Hypothalamus (tissue), 51 donors: ENCODE results near the gene PRMT2.
A peak's percentile ranks its signal among the peaks of the same experiment; 100 is the strongest.
"Not testable (repeated sequence)": the region's sequence is repeated elsewhere in the genome, so short reads cannot be mapped to it uniquely, and the experiment has no call there.

Experiments used
- DNase-seq, 51 donors: peaks; one replicate each; lab custom pipeline; 2025; lab: John Stamatoyannopoulos, UW

PRMT2 gene

DNA sequence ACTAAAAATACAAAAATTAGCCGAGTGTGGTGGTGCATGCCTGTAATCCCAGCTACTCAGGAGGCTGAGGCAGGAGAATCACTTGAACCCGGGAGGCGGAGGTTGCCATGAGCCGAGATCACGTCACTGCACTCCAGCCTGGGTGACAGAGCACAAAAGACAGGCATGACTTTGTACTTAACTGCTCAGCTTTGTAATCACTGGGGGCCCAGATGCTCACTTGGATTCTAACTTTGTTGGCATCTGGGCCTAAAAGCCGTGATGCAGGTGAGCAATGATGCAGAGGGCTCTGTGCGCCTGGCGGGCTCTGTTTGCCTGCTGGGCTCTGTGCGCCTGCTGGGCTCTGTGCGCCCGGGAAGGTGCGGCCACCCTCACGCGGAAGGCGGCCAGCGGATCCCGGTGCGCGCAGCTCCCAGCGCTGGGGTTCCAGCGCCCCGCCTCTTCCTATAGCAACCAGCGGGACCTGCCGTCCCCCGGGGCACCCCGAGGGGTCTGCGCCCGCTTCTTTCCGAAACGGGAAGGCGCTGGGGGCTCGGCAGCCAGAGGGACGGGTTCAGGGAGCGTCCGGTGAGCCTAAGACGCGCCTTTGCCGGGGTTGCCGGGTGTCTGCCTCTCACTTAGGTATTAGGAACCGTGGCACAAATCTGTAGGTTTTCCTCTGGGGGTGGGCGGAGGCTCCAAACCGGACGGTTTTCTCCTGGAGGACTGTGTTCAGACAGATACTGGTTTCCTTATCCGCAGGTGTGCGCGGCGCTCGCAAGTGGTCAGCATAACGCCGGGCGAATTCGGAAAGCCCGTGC, 31.7 kb downstream of the PRMT2 start:
- no peak for DNase-seq

DNA sequence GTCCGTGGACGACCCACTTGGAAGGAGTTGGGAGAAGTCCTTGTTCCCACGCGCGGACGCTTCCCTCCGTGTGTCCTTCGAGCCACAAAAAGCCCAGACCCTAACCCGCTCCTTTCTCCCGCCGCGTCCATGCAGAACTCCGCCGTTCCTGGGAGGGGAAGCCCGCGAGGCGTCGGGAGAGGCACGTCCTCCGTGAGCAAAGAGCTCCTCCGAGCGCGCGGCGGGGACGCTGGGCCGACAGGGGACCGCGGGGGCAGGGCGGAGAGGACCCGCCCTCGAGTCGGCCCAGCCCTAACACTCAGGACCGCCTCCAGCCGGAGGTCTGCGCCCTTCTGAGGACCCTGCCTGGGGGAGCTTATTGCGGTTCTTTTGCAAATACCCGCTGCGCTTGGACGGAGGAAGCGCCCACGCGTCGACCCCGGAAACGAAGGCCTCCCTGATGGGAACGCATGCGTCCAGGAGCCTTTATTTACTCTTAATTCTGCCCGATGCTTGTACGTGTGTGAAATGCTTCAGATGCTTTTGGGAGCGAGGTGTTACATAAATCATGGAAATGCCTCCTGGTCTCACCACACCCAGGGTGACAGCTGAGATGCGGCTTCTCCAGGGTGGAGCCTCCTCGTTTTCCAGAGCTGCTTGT, 32.4 kb downstream of the PRMT2 start:
- peak in 3 of 51 donors; percentile 11 to 19 (median 17) for DNase-seq

DNA sequence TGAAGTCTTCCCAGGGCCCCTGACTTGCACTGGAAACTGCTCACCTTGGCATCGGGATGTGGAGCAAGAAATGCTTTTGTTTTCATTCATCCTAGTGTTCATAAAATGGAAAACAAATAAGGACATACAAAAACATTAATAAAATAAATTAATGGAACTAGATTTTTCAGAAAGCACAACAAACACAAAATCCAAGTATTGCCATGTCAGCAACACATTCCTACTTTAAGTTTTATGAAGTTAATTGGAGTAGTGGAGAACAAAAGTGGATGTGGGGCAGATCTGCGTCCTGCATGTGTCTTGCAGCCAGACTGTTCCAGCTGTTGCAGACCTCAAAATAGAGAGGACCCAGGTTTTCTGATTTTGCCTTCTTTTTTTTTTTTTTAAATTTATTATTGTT, 32.9 kb downstream of the PRMT2 start:
- no peak for DNase-seq

GRCh38 chr21:46668904-46669303, 33.4 kb downstream of the PRMT2 start:
- not testable (repeated sequence) for DNase-seq

DNA sequence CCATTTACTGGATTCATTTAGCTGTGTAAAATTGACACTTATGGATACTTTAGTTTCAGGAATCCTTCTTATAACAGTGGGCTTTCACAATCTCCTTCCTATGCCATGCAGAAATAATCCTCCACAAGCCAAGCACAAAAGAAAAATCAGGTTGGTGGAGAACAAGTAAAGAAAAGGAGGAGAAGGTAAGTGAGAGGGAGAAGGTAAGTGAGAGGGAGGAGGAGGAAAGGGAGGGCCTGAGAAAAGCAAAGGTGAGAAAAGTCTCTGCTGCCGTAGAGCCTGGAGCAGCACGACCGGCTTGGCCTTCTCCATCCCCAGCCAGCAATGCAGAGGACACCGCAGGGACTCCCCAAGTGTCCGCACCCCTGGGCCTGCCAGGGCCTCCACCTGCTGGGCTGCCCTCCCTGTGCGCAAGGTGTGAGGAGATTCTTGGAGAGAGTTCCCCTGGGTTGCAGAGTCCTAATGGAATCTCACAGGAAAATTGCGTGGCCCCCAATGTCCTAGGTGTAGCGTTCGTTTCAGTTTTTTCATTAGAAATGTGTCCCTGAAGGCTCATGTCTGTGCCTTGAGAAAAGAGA, 39.0 kb downstream of the PRMT2 start:
- no peak for DNase-seq

GRCh38 chr21:46675595-46676280, 40.3 kb downstream of the PRMT2 start:
- no peak for DNase-seq

DNA sequence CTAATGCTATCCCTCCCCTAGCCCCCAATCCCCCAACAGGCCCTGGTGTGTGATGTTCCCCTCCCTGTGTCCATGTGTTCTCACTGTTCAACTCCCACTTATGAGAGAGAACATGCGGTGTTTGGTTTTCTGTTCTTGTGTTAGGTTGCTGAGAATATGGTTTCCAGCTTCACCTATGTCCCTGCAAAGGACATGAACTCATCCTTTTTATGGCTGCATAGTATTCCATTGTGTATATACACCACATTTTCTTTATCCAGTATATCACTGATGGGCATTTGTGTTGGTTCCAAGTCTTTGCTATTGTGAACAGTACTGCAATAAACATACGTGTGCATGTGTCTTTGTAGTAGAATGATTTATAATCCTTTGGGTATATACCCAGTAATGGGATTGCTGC, 41.1 kb downstream of the PRMT2 start:
- DNase-seq = not testable (repeated sequence)

- DNase-seq = not testable (repeated sequence)
Observed at GRCh38 chr21:46681593-46681992, 46.1 kb downstream of the PRMT2 start.

DNA sequence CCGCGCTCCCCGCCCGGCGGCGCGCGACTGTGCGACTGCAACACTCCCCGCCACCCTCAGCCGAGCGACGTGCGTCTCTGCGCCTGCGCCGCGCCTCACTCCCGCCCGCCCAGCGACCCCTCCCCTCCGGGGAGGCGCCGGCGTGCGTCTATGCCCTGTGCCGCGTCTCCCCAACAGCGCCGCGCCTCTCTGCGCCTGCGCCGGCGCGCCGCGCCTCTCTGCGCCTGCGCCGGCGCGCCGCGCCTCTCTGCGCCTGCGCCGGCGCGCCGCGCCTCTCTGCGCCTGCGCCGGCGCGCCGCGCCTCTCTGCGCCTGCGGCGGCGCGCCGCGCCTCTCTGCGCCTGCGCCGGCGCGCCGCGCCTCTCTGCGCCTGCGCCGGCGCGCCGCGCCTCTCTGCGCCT, 63.2 kb downstream of the PRMT2 start:
- DNase-seq = not testable (repeated sequence)

DNA sequence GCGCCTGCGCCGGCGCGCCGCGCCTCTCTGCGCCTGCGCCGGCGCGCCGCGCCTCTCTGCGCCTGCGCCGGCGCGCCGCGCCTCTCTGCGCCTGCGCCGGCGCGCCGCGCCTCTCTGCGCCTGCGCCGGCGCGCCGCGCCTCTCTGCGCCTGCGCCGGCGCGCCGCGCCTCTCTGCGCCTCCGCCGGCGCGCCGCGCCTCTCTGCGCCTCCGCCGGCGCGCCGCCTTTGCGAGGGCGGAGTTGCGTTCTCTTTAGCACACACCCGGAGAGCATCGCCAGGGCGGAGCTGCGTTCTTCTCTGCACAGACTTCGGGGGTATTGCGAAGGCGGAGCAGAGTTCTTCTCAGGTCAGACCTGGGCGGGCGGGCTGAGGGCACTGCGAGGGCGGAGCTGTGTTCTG, 63.6 kb downstream of the PRMT2 start:
- DNase-seq = not testable (repeated sequence)
